ENCODE results near the gene ELP4. TPM values are rescaled to one million over a fixed set of nuclear protein-coding genes. Genes with fewer than 3 reads are reported as not detected.

Gene ELP4
- total RNA-seq, 1 experiment from 2014 or later: 17.2 TPM

DNA sequence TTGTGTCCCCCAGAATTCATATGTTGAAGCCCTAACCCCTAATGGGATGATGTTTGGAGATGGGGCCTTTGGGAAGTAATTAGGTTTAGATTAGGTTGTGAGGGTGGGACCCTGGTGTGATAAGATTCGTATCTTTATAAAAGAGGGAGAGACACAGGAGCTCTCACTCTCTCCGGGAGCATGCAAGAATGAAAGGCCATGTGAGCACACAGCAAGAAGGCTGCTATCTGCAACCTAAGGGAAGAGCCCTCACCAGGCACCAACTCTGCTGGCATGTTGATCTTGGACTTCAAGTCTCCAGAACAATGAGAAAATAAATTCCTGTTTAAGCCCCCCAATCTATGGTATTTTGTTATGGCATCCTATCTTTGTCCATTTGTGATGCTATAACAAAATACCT is 97.3 kb downstream of the ELP4 start:
- in situ Hi-C loops (cut with HindIII; ENCODE audit: low pct_unique_long_range_greater_than_20kb, low sequenced_read_pairs): no loop called here
- H3K27me3 ChIP-seq (ENCODE audit: control insufficient read depth, insufficient read depth, low read length): no peaks in the 10 kb centered on the region
- intact Hi-C loops (cut with micrococcal nuclease; ENCODE audit: unreplicated experiment): no loop called here
- no peak overlapping the region for H3K27ac ChIP-seq (ENCODE audit: low read length)
- DNase-seq (ENCODE audit: low read depth, low spot score) (no peak), ATAC-seq (no peak)
- H3K4me1 ChIP-seq (ENCODE audit: control insufficient read depth, insufficient read depth, low read length): no peaks in the 10 kb centered on the region
- H3K4me3 ChIP-seq (ENCODE audit: low read depth in 2 of 2, low read length in 2 of 2): no peak overlapping the region
- H3K9me3 ChIP-seq (ENCODE audit: control insufficient read depth, insufficient read depth, low read depth, low read length): no peaks in the 10 kb centered on the region
- no peak for TF ChIP-seq SIN3A (IDR thresholded peaks at IDR 0.05; ENCODE audit: borderline replicate concordance, insufficient read depth, low read depth, low read length)
- no peak for TF ChIP-seq POLR2AphosphoS5 (IDR thresholded peaks at IDR 0.05; ENCODE audit: low read depth, low read length)
- TF ChIP-seq, protein P1, sequence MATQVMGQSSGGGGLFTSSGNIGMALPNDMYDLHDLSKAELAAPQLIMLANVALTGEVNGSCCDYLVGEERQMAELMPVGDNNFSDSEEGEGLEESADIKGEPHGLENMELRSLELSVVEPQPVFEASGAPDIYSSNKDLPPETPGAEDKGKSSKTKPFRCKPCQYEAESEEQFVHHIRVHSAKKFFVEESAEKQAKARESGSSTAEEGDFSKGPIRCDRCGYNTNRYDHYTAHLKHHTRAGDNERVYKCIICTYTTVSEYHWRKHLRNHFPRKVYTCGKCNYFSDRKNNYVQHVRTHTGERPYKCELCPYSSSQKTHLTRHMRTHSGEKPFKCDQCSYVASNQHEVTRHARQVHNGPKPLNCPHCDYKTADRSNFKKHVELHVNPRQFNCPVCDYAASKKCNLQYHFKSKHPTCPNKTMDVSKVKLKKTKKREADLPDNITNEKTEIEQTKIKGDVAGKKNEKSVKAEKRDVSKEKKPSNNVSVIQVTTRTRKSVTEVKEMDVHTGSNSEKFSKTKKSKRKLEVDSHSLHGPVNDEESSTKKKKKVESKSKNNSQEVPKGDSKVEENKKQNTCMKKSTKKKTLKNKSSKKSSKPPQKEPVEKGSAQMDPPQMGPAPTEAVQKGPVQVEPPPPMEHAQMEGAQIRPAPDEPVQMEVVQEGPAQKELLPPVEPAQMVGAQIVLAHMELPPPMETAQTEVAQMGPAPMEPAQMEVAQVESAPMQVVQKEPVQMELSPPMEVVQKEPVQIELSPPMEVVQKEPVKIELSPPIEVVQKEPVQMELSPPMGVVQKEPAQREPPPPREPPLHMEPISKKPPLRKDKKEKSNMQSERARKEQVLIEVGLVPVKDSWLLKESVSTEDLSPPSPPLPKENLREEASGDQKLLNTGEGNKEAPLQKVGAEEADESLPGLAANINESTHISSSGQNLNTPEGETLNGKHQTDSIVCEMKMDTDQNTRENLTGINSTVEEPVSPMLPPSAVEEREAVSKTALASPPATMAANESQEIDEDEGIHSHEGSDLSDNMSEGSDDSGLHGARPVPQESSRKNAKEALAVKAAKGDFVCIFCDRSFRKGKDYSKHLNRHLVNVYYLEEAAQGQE (IDR thresholded peaks at IDR 0.05; ENCODE audit: insufficient read depth in 1 of 2, low read depth in 2 of 2, low read length in 1 of 2): no peak
- TF ChIP-seq TCF7L2 (IDR thresholded peaks at IDR 0.05; ENCODE audit: low read depth, low read length): no peak
- TF ChIP-seq, protein P2, sequence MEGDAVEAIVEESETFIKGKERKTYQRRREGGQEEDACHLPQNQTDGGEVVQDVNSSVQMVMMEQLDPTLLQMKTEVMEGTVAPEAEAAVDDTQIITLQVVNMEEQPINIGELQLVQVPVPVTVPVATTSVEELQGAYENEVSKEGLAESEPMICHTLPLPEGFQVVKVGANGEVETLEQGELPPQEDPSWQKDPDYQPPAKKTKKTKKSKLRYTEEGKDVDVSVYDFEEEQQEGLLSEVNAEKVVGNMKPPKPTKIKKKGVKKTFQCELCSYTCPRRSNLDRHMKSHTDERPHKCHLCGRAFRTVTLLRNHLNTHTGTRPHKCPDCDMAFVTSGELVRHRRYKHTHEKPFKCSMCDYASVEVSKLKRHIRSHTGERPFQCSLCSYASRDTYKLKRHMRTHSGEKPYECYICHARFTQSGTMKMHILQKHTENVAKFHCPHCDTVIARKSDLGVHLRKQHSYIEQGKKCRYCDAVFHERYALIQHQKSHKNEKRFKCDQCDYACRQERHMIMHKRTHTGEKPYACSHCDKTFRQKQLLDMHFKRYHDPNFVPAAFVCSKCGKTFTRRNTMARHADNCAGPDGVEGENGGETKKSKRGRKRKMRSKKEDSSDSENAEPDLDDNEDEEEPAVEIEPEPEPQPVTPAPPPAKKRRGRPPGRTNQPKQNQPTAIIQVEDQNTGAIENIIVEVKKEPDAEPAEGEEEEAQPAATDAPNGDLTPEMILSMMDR (IDR thresholded peaks at IDR 0.05): no peak
- BruUV-seq (replicated peaks): no TSS peak
- CTCF ChIA-PET: no interaction called here
- no peaks in the 10 kb centered on the region for H3K36me3 ChIP-seq (ENCODE audit: control insufficient read depth, insufficient read depth, low read length)
- POLR2A ChIA-PET: no interaction called here

DNA sequence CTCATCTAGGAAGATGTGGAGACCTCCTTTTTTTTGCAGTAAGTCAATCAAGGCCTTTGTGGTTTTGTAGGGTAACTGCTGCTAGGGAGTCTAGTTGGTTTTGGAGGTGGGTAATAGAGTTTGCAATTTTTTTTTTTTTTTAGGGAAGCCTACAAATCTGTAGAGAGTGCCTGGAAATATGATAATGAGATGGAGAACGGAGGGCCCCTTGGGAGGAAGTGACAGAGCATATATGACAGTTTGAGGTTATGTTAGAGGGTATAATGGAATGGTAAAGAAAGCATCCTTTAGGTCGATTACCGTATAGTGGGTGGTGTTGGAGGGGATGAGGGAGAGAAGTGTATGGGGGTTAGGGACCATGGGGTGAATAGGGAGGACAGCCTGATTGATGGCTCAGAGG is 98.3 kb downstream of the ELP4 start:
- in situ Hi-C loops (cut with HindIII; ENCODE audit: low pct_unique_long_range_greater_than_20kb, low sequenced_read_pairs) (no loop called here), intact Hi-C loops (cut with micrococcal nuclease; ENCODE audit: unreplicated experiment) (no loop called here)
- Histone ChIP-seq H3K27ac (ENCODE audit: low read length) (no peak overlapping the region), H3K9me3 (ENCODE audit: control insufficient read depth, insufficient read depth, low read depth, low read length) (no peaks in the 10 kb centered on the region), H3K27me3 (ENCODE audit: control insufficient read depth, insufficient read depth, low read length) (no peaks in the 10 kb centered on the region), H3K4me3 (ENCODE audit: low read depth in 2 of 2, low read length in 2 of 2) (no peak overlapping the region), H3K36me3 (ENCODE audit: control insufficient read depth, insufficient read depth, low read length) (no peaks in the 10 kb centered on the region), H3K4me1 (ENCODE audit: control insufficient read depth, insufficient read depth, low read length) (no peaks in the 10 kb centered on the region)
- ChIA-PET CTCF (no interaction called here), POLR2A (no interaction called here)
- BruUV-seq (replicated peaks): no TSS peak
- no peak for TF ChIP-seq SIN3A (IDR thresholded peaks at IDR 0.05; ENCODE audit: borderline replicate concordance, insufficient read depth, low read depth, low read length)
- no peak for TF ChIP-seq TCF7L2 (IDR thresholded peaks at IDR 0.05; ENCODE audit: low read depth, low read length)
- TF ChIP-seq, protein P2 (IDR thresholded peaks at IDR 0.05): no peak
- TF ChIP-seq POLR2AphosphoS5 (IDR thresholded peaks at IDR 0.05; ENCODE audit: low read depth, low read length): no peak
- TF ChIP-seq, protein P1 (IDR thresholded peaks at IDR 0.05; ENCODE audit: insufficient read depth in 1 of 2, low read depth in 2 of 2, low read length in 1 of 2): no peak
- DNase-seq (ENCODE audit: low read depth, low spot score) (no peak), ATAC-seq (no peak)
